ENCODE data around the gene FAM124A.

Gene FAM124A

DNA sequence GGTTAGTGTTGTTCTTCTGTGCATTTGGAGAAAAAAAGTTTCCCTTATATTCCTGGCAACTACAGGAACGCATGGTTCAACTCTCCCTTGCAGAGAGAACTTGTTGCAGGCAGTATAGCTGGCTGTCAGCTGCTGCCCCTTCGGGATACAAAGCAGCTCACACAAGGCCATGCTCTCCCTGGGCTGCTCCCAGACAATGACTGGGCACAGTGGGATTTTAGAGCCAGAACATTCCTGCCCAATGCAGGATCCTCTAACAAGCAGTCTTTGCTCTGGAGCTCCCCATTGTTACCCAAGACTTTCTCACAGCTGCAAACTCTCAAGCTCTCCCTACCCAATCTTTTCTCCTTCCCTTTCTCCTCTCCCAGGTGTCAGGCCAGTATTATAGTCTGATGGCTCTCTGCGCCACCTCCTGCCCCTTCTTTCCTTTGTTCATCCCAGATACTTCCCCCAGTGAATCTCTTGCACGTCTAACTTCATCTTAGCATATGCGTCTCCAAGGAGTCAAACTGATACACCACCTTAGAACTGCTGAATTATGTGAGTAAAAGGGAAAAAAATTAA lies 89.8 kb downstream of the FAM124A start:
- DNase-seq: no peak

DNA sequence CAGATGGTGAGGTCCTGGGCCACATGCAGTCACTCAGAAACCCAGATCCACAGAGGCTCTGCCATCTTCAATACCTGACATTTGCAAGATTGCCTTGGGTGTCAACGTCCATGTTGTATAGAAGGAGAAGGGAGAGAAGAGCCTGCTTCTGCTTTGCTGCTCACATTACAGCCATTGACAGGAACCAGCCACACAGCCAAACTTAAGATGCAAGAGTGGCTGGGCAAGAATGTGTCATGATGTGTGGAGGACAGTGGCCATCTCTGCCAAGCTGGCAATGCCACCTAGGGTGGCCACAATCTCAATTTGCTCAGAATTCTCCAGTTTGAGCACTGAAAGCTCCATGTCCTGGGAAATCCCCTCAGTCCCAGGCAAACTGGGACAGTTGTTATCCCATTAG lies 91.4 kb downstream of the FAM124A start:
- no peak for DNase-seq

DNA sequence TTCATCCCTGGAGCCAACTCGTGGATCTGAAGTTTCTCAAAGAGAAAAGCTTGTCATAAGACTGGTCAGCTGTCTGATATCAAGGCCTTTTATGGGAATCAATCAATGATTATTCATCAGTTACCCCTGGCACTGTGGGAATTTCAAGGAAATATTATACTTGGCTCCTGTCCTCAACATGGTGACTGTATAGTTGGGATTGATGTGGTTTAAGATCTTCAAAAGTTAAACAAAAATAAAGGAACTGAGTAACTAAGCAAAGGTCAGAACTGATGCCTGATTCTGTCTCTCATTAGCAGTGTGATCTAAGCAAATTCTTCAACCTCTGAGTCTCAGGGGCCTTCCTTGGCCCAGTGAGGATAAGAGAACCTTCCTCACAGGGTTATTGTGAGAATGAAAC lies 95.1 kb downstream of the FAM124A start:
- DNase-seq: no peak

DNA sequence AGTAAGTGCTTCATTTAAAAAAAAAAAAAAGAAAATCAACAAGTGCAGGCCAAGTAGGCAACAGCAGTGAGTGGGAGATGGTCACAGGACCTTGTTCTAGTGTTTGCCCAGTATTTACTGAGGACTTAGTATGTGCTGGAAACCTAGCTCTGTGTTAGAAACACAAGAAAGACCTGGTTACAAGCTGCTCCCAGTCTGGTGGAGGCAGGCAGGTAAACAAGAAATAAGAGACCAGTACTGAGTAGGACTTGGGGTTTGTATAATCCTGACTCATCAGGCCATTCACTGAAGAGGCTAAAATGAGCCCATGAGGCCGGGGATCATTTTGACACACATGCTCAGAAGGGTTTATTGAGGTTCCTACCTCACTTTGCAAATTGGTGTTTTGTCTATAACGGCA lies 95.8 kb downstream of the FAM124A start:
- no peak for DNase-seq

DNA sequence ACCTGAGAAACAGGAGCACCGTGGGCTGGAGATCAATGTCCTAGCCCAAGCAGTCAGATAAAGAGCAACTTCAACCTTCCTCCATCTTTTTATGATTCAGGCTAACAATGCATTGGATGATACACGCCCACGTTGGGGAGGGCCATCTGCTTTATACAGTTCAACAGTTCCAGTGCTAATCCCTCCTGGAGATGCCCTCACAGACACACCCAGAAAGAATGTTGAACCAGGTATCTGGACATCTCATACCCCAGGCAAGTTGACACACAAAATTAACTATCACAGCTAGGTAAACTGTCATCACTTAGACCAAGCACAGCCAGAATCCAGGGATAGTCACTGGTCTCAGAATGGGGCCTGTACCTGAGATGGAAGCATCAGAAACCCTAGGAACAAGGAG lies 96.7 kb downstream of the FAM124A start:
- no peak for DNase-seq

DNA sequence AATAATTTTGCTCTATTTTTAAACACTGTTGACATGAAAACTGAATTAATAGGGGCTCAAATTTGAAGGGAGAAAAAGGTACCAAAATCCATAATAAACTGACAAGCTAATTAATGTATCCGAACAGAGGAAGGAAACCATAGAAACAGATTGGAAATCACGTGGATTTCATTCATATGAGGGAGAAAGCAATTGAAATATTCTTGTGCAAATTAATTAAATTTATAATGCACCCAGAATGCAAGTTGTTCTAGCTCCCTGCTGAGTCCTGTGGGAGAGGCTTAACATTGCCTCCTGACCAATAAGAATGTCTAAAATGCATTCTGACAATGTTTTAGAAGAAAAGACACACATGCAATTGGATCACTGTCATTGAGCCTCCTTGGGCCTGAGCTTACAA lies 99.6 kb downstream of the FAM124A start:
- no peak for DNase-seq

DNA sequence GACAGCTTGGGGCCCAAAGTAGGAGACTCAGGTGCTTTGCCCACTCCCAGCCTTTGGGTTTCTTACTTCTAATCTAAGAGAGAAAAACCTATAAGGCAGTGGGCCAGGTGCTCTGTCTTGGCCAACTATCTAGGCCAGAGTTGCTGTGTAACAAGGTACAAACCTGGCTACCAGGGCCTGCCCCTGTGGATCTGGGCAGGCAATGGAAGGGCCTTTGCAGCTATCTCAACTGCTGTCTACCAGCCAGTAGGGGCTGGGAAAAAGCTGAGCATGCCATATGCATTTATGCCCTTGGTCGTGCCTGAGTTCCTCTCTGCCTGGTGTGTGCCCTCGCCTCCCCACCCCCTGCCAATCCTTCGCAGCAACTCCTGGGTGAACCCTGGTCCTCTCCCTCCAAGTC lies 100.6 kb downstream of the FAM124A start:
- no peak for DNase-seq

DNA sequence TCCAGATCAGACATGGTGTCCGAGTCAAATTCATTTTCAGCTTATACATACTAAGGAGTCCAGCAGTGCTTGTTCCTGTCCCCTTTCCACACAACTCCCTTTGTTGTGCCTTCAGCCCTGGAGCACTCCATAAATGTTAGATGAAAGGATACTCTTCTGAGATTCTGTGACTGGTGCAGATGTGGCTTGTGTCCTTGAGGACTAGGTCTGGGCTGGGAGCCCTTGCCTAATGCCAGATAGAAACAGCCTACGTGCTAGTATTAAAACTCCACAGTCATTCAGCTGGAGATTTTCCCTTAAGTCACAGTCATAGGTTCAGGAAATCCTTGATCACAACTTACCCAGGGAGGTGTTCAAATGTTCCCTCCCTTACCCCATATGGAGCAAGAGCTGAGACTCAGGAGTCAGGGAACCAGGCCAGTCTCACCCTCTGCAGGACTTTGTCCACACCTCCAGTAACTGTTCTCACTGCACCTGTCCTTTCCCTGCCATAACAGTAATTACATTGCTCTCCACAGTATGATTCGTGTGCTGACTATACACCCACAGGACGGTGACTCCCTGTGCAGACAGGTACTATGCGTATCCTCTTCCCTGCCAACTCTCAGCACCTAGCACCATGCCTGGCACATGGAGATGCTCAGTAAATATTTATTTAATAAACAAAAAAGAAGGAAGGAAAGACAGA lies 101.8 kb downstream of the FAM124A start:
- DNase-seq: no peak

DNA sequence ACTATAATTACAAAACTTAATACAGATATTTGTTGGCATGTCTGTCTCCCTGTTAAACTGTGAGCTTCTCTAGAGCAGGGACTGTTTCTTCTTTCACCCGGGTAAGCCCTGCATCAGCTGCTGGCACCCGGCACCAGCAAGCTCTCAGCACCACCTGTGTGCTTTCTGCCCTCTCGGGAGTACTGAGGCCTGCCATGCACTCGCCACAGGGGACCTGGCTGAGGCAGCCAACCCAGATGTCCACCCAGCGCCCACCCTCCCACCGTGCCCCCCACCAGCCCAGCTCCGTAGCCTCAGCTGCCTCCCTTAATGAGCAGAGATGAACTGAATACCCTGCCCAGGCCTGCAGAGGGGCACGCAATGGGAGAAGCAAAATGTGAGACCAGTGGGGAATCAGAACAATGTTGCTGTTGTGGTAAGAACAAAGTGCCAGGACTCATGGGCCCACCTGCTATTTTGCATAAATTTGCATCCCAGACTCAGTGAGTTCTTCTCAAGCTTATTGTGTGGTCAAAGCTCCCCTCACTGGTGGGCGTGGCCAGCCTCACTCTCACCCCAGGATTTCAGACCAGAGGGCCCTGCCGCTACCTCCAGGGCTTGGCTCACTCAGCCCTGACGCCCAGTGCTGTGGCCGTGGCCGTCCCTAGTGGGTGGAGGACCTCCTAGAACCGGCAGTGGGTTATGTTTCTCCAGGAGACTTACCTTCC lies 102.7 kb downstream of the FAM124A start:
- no peak for DNase-seq

DNA sequence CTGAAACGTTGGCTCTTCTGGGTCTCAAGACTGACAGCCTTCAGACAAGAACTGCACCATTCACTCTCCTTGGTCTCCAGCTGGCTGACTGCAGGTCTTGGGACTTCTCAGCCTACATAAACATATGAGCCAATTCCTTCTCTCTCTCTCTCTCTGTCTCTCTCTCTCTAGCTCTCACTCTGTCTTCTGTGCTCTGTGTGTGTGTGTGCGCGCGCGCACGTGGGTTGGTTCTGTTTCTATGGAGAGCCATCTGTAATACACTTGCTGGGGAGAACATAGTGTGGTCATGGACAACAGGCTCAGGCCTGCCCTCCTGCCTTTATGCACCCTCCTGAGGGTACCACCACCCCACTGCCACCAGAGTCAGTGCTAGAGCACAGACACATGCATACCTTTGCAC lies 103.6 kb downstream of the FAM124A start:
- DNase-seq: no peak

DNA sequence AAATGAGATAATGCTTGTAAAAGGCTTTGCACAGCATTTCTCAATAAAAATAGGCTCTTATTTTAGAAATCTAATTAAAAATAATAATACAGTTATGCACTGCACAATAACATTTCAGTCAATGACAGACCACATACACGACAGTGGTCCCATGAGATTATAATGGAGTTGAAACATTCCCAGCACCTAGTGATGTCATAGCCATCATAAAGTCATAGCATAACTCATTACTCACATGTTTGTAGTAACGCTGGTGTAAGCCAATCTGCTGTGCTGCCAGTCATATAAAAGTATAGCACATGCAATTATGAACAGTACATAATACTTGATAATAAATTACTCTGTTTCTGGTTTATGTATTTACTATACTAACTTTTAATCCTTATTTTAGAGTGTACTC lies 104.6 kb downstream of the FAM124A start:
- DNase-seq: no peak

DNA sequence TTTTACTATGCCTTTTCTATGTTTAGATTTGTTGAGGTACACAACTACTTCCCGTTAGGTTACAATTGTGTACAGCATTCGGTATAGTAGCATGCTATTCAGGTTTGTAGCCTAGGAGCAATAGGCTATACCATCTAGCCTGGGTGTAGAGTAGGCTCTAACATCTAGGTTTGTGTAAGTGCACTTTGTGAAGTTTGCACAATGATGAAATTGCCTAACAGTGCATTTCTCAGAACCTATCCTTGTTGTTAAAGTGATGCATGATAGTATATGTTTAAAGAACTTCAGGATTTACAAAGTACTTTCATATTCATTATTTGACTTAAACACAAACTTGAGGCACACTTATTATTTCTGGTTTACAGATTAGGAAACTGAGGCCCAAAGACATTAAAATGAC lies 105.8 kb downstream of the FAM124A start:
- no peak for DNase-seq

DNA sequence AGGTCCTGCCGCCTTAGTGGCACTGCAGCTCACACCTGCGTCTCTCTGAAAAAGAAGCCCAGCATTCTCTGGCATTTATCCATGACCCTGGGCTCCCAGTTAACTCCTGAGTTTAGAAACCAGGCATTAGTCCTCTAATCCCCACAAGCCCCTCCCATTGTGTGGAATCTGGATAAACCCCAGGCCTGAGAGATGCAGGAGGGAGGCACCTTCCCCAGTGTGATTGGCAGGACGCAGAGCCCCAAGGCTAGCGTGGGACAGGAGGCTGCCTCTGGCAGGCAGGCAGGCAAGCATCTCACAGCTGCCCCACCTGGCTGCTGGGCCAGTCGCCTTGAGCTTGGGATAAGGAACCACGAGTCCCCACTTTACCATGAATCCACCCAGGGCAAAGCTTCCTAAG lies 106.3 kb downstream of the FAM124A start:
- DNase-seq: no peak

DNA sequence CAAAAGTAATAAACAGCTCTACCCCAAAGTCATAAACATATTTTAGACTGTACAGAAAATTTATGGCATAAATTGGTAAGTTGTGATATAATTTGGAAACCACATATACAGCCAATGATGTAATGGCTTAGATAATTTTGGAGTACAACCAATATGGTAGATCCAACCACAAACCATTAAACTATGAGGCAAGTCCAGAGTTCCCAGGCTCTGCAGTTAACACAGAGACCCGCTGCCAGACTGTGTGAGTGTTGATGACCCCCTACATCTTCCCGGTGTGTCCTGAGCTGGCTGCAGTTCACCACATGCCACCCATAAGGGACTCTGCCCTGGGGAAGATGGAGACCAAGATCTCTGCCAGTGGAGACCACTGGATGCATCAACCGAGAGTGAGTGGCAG lies 107.4 kb downstream of the FAM124A start:
- no peak for DNase-seq

DNA sequence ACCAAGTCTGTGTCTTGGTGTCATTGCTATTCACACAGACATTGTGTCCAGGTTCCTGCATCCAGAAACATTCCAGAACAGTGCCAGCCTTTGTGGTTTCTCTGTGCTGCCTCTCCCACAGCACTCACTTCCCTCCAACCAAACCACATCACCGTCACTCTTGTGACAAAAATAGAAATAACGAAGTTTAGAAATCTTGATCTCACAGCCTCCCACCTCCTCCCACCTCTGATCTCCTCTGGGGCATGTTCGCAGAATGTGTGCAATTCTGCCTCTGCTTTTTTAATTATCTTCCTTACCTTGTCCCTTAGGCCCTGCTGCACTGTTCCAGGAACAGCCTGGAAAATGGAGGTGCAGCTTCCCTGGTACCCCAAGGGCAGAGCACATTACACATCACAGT lies 108.6 kb downstream of the FAM124A start:
- DNase-seq: no peak

DNA sequence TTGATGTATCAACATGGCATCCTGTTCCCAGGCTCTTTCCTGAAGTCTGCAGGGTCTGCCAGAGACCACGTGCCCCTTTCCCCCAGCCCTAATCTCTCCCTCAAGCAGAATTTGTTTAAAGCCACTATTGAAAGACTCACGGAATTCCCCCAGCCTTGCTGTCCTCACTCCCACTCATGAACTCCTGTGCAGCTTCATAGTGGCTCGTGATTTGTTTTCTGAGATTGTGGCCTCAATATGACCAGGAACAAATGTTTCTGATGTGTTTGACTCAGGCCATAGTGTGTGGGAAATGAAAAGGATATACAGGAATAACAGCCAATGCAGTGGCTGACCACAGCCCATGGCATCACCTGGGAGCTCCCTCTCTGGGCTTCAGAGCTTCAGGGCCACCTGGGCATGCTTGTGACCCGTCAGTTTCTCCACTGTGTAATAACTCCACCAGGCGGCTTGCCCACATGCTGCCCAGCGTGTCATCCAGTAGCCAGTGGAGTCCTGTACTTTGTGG lies 109.2 kb downstream of the FAM124A start:
- no peak for DNase-seq

DNA sequence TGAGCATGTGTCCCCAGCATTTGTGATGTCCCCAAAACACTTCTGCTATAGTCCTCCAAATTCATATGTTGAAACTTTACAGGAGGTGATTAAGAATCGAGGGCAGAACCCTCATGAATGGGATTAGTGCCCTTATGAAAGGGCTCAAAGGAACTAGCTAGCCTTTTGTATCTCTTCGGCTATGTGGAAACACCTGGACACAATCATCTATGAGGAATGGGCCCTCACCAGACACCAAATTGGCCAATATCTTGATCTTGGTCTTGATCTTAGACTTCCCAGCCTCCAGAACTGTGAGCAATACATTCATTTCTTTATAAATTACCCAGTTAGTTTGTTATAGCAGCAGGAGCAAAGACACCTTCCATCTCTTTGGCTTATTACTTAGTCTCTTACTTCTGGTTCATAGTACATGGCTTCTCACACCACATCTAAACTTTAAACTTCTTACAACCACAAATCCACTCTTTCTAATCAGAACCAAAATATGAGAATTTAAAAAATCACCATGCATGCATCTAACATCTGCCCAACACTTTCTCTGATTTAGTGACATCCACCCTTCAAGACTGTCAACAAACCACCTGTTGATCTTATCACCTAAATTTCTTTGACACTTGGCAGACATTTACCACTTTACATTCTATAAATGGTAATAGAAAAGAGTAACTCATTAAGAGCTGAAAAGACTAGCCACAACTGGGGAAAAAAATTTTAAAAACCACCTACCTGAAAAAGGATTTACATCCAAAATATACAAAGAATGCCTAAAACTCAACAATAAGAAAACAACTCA lies 110.6 kb downstream of the FAM124A start:
- no peak for DNase-seq

DNA sequence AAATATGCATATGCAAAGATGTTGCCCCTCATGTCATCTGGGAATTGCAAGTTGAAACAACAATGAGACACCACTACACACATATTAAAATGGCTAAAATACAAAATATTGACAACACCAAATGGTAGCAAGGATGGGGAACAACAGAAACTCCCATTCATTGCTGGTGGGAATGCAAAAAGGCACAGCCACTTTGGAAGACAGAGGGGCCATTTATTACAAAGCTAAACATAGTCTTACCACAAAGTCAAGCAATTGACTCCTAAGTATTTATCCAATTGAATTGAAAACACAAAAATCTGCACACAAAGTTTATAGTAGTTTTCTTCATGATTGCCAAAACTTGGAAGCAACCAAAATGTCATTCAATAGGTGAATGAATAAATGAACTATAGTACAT lies 111.2 kb downstream of the FAM124A start:
- no peak for DNase-seq

DNA sequence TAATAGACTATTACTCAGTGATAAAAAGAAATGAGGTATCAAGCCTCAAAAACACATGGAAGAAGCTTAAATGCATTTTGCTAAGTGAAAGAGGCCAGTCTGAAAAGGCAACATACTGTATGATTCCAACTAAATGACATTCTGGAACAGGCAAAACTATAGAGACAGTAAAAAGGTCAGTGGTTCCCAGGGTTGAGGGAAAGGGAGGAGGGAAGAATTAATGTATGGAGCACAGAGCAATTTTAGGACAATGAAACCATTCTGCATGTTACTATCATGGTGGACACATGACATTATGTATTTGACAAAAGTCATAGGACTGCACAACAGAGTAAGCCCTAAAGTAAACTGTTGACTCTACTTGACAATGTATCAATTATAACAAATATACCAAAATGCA lies 111.6 kb downstream of the FAM124A start:
- DNase-seq: no peak
